ENCODE data around the gene MACF1.
"Not testable (repeated sequence)": the region's sequence is repeated elsewhere in the genome, so short reads cannot be mapped to it uniquely, and the experiment has no call there.

Gene MACF1

GRCh38 chr1:39490596-39491145 is 286.2 kb downstream of the MACF1 start:
- DNase-seq (ENCODE audit: low read depth, low spot score), result no peak

DNA sequence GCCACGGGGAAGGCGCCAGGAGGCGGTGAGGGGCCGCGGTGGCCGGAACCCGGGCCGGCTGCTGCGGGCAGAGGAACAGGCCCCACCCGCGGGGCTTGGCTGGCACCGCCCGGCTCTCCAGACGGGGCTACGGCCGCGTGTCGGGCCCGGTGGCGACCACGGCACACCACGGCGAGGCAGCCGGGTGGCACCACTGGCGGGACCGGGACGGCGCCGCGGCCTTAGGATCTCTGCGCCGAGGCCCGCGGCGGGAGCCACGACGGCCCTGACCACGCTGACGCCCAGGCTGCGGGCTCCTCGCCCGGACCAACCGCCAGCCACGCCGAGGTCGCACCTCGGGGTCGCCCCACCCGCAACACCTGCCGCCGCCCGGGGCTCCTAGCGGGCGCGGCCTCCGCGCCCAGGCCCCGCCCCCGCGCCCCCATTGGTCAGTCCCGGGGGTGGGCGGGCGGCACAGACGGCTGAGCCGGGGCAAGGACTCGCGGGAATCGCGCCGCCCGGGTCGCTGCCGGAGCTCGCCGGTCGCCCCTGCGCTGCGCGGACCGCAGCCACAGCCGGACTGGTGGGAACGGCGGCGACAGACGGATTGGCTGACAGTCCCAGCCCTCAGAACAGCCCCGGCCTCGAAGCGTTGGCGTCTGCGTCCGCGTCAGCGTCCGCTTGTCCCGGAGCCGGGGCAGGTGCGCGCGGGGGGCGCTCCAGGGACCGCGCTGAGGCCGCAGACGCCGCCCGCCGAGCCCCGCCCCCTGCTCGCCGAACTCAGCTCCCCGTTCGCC is 286.8 kb downstream of the MACF1 start, which contains the start of gene BMP8A:
BMP8A (plus strand) TSS at position 491 of the 776 bp plus-strand sequence. CDS start 356 bp downstream, outside the sequence.
- DNase-seq (ENCODE audit: low read depth, low spot score), result no peak

DNA sequence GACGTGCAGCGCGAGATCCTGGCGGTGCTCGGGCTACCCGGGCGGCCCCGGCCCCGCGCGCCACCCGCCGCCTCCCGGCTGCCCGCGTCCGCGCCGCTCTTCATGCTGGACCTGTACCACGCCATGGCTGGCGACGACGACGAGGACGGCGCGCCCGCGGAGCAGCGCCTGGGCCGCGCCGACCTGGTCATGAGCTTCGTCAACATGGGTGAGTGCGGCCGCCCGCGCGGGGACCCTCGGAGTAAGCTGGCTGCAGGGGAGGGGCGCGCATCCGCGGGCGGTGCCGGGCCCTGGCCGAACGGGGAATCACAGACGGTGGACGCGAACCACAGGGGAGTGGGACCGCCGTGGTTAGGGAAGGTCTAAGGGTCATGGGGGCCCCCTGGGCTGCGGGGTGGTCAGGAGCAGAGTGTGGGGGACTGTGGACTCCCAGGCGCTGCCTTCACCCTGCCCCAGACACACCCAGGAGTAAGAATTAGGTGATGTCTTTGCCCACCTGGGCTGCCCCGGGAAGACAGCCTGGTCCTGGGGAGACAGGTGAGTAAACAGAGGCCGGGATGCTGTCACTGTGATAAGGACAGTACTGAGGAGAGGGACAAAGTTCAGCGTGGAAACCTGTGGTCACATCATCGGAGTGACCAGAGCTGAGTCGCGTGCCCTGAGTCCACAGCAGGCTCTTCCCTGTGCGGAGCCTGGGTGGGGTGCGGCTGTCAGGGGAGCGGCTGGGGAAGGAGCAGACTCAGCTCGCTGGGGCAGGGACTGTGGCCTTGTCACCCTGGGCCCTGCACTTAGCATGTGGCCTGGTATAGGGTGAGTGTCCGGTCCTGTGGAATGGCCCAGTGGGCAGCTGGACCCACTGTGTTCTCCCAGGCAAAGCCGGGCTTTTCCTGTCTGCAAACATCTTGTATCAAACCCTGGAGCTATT is 287.9 kb downstream of the MACF1 start:
- not testable (repeated sequence) for DNase-seq (ENCODE audit: low read depth, low spot score)

- DNase-seq (ENCODE audit: low read depth, low spot score), result not testable (repeated sequence)
Measured at GRCh38 chr1:39493043-39493810, 288.7 kb downstream of the MACF1 start.

DNA sequence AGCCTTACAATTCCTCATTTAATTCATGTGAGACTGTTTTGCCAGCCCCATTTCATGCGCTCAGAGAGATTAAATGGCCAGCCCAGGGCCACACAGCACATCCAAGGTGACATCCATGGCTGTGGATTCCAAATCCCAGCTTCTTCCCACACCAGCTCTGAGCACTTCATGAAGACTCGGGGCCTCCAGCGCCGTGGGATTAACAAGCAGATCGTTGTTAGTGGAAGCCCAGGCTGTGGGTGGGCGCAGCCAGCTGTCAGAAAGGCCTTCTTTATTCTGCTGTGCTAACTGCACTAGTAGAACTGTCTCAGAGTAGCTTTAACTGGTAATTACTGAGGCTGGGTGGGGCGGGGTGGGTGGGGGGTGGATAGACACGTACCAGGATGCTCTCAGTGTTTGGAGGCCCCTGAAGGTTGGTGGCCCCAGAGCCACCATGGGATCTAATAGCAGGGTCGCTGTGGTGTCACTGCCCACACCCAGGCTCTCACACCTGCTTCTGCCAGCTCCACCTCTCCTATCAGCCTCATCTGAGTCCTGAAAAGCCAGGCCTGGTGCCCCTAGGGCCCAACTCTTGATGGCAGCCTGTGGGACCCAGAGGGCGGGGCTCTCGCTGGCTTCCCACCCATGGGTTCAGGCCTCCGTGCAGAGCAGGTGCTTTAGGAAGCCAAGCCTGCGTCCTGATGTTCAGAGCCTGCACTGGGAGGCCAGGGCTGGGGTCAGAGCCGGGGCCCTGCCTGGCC is 290.3 kb downstream of the MACF1 start:
- no peak for DNase-seq (ENCODE audit: low read depth, low spot score)

DNA sequence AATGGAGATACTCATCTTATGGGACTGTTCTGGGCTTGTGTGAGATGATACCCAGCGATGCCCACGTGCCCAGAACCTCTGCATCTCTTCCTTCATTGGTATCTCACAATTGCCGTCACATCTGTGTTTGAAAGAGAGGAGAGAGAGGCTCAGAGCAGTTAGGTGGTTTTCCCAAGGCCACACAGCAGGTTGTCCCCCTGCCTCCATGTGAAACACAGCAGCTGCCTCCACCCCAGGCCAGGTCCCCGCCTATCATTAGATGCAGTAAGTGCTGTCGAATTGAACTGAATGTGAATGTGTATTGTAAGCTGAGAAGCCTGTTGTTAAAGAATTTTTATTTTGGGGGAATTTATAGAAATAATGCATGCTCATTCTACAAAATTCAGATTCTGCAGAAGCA is 292.0 kb downstream of the MACF1 start:
- DNase-seq (ENCODE audit: low read depth, low spot score), result not testable (repeated sequence)

GRCh38 chr1:39497585-39497984 is 293.1 kb downstream of the MACF1 start:
- DNase-seq (ENCODE audit: low read depth, low spot score), result no peak

- not testable (repeated sequence) for DNase-seq (ENCODE audit: low read depth, low spot score)
Measured at GRCh38 chr1:39498096-39498710, 293.7 kb downstream of the MACF1 start.

GRCh38 chr1:39498821-39499220 is 294.3 kb downstream of the MACF1 start:
- not testable (repeated sequence) for DNase-seq (ENCODE audit: low read depth, low spot score)

GRCh38 chr1:39499668-39500067 is 295.2 kb downstream of the MACF1 start:
- no peak for DNase-seq (ENCODE audit: low read depth, low spot score)

- no peak for DNase-seq (ENCODE audit: low read depth, low spot score)
Measured at GRCh38 chr1:39500862-39501389, 296.4 kb downstream of the MACF1 start.

DNA sequence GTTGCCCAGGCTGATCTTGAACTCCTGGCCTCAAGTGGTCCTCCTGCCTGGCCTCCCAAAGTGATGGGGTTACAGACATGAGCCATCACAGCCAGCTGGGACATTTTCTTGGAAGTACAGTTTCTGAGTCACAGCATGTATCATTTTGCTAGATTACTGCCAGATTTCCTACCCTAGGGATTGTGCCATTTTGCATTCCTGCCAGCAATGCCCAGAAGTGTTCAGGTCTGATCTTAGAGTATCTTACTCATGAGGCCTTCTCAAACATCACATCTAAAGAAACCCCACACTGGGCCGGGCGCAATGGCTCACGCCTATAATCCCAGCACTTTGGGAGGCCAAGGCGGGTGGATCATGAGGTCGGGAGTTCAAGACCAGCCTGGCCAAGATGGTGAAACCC is 297.2 kb downstream of the MACF1 start:
- DNase-seq (ENCODE audit: low read depth, low spot score), result no peak

DNA sequence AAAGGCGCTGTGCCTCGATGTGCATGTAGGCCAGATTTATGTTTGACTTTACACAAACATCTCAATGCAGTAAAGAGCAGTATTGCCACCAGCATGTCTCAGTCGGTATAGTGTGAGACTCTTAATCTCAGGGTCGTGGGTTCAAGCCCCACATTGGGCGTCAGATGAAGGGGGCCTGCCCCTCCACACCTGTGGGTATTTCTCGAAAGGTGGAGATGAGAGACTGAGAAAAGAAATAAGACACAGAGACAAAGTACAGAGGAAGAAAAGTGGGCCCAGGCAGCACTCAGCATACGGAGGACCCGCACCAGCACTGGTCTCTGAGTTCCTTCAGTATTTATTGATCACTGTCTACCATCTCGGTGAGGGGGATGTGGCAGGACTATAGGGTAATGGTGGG is 299.9 kb downstream of the MACF1 start:
- not testable (repeated sequence) for DNase-seq (ENCODE audit: low read depth, low spot score)

DNA sequence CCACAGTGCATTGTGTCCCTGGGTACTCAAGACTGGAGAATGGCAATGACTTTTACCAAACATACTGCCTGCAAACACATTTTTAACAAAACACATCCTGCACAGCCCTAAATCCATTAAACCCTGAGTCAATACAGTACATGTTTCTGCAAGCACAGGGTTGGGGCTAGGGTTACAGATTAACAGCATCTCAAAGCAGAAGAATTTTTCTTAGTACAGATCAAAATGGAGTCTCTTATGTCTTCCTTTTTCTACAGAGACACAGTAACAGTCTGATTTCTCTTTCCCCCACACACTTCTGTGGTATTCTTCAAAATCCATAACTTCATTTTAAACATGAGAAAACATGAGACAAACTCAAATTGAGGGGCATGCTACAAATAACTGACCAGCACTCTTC is 300.8 kb downstream of the MACF1 start:
- no peak for DNase-seq (ENCODE audit: low read depth, low spot score)

DNA sequence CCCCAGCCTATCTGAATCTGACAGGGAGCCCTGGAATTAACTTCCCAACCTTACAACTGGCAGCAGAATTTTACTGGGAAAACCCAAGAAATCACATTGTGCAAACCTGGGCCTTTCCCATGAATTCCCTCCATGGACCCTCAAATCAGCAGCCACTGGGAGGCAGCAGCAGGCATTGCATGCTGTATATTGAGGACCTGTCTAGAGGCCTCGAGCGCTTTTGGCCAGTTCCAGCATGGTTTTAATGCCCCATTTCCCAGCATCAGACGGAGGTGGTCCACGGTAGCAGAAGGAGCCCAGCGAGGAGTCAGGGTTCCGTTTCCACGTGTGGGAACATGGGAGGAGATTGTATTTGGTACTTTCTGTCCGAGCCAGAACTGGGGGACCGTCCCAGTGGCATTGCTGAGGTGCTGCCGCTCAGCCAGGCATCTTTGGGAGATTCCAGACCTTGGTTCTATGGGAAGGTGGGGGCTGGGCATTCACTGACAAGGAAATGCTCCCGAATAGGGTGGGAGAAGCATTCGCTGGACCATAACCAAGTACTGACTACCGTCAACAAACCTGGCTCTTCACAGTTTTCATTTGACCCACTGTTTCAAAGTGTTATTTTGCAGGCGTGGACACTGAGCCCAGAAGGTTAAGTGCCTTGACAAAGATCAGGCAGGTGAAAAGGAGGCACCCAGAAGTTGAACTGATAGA is 302.9 kb downstream of the MACF1 start:
- DNase-seq (ENCODE audit: low read depth, low spot score), result no peak

DNA sequence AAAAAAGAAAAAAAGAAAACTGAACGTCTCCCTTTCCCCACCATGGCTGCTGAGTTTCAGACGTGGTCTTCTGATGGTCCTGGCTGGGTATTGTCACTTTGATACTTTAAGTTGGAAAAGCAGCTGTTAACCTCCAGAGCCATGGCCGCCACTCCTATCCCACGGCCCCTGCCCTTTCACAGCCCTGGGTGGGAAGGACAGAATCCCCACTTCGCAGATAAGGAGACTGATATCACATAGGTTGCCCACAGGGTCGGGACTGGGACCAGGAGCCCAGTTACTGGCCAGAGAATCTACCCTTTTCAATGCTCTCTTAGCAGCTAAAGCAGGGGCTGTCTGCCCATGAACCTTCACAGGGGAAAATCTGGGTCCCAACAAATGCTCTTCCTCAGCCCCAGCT is 303.8 kb downstream of the MACF1 start:
- DNase-seq (ENCODE audit: low read depth, low spot score), result no peak

DNA sequence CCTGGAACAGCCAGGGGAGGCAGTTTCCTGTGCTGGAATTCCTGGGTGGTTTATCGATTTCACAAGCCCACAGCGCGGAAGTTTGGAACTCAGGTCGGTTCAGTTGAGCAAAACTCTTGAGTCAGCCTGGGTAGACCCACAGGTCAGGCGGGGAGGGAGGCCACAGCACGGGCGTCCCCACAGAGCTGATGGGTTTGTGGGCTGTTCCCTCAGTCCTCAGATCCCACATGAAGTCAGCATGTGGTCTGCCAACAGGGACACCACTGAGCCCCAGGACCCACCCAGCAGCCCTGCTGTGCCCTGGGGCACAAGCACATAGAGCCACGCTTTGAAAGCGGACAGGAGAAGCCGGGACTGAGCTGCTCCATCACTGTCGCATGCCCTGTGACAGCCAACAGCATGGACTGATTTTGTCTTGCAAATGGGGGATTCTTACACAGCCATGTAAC is 304.4 kb downstream of the MACF1 start:
- DNase-seq (ENCODE audit: low read depth, low spot score), result no peak

DNA sequence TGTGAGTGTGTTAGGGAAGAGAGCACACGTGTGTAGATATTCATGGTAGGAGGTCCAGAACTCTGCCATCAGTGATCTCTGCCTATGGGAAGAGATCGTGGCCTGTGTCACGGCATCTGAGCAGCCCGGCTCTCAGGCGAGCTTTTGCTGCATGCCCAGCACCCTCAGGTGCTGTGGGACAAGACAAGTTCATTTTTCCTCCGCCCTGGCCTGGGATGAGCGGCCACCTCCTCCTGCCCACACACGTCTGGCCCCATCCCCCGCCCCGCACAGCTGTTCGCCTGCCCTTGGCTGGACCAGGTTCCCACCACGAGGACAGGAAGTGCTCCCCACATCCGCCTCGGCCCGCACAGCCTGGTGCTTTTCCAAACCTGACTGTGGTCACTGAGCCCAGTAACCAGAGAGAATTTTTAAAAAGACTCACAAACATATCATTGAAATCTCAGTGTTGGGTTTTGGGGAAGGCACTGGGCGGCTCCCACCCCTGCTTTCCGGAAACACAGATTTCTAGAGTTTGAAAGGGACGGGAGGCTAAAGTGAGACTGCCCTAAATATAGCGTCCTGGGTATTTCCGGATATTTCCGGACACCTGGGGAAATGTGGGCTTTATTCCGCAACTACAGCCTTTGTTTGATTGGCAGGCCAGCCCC is 305.0 kb downstream of the MACF1 start:
- DNase-seq (ENCODE audit: low read depth, low spot score), result no peak
